Measurements from ENCODE around the gene CBX7. TPM values are rescaled to one million over a fixed set of nuclear protein-coding genes. Genes with fewer than 3 reads are reported as not detected.
A peak's percentile ranks its signal among the peaks of the same experiment; 100 is the strongest.

The CBX7 gene
- total and polyA plus RNA-seq, 2 of the 8 experiments (the other 6 are each of a cell fraction or from before 2014, with no cell fraction given) = 6.9 to 8.7 TPM

DNA sequence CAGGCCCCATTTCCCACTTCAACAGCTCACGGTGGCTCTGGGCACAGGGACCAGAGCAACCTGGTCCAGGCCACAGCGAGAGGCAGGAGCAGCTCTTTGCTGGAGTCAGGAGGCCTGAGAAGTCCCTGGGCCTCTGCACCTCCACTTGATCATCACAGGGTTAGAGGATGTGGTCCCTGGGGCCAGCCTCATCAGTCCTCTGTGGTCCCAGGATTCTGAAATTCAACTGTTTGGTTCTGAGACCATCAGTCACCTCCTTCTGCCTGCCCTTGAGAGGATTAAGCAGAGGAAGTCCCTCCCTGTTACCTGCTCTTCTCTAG, 24.9 kb upstream of the CBX7 start:
- H2BK5ac ChIP-seq (ENCODE audit: low read depth, low read length) = peak overlapping the region; percentile 100
- H3K4ac ChIP-seq (replicated peaks; ENCODE audit: insufficient read length, low read depth, low read length) = peak overlapping the region; percentile 58
- H2BK15ac ChIP-seq (ENCODE audit: low read length) = peak overlapping the region; percentile 94
- H2BK120ac ChIP-seq (replicated peaks; ENCODE audit: low read depth, low read length) = peak overlapping the region; percentile 35
- WGBS, 2 experiments (ENCODE audit: extremely low coverage in 1 of 2, insufficient coverage in 1 of 2, insufficient read length in 1 of 2, insufficient replicate concordance in 2 of 2, low coverage in 1 of 2, low lambda C conversion rate in 2 of 2, missing lambda C conversion rate in 1 of 2) = 62% methylated on average over 2 of the region's 2 CpGs; no CpG with 5 or more reads in 1 of the 2 experiments
- FAIRE-seq = no peak
- ChIA-PET CTCF (ENCODE audit: partially characterized antibody) (interaction anchor here (0.8 to 6.0 kb wide), 9 partner anchors 10 to 140 kb away, joined by 3 to 48 read pairs (median 5); no protein-coding TSS in a partner anchor), POLR2A (ENCODE audit: partially characterized antibody) (interaction anchor here (1.0 to 11.8 kb wide), 7 partner anchors 12 to 138 kb away, joined by 3 to 313 read pairs (median 8); partner anchors contain the start of gene RPL3)
- no peaks in the 10 kb centered on the region for H3K27me3 ChIP-seq (replicated peaks in 1 of 4; ENCODE audit: control insufficient read depth in 3 of 4, extremely low read depth in 1 of 4, insufficient read depth in 3 of 4, low read length in 3 of 4)
- no peaks in the 10 kb centered on the region for H3K79me1 ChIP-seq (ENCODE audit: low read depth, low read length)
- H3K23me2 ChIP-seq (ENCODE audit: low read depth, low read length) = no peaks in the 10 kb centered on the region; the same call in 1 of the 2 replicates
- H3K79me2 ChIP-seq (ENCODE audit: control insufficient read depth in 1 of 2, insufficient read depth in 2 of 2, low read length in 2 of 2) = no peaks in the 10 kb centered on the region
- no peaks in the 10 kb centered on the region for H3K36me3 ChIP-seq (ENCODE audit: control insufficient read depth in 2 of 4, insufficient read depth in 4 of 4, low read length in 3 of 4)
- H4K20me1 ChIP-seq (replicated peaks in 1 of 2; ENCODE audit: control insufficient read depth in 1 of 2, insufficient read depth in 2 of 2, low read length in 2 of 2) = no peaks in the 10 kb centered on the region
- no peak for DNase-seq (ENCODE audit: low read depth in 1 of 2, low spot score in 2 of 2)
- H2AK5ac ChIP-seq (ENCODE audit: low read depth, low read length) = peak overlapping the region; percentile 99
- H4K91ac ChIP-seq (replicated peaks; ENCODE audit: insufficient read length, low read length) = peak overlapping the region; percentile 86
- H3K4me1 ChIP-seq (replicated peaks in 1 of 4; ENCODE audit: control insufficient read depth in 3 of 4, insufficient read depth in 4 of 4, low read length in 3 of 4) = peaks cover 19 to 55% (median 48%) of the 10 kb centered on the region in 4 experiments
- peak overlapping the region; percentile 100 for H2BK12ac ChIP-seq (ENCODE audit: low read depth, low read length)
- H2AFZ ChIP-seq (ENCODE audit: low read length) = no peak overlapping the region
- no peaks in the 10 kb centered on the region for H3K9me3 ChIP-seq (ENCODE audit: insufficient read depth in 2 of 2, low read depth in 1 of 2, low read length in 1 of 2)
- peak overlapping the region in 1 of 4 experiments; percentile 31; a peak in 2 of 7 replicates for H3K9ac ChIP-seq (replicated peaks in 1 of 4; ENCODE audit: extremely low read depth in 1 of 4, low read depth in 3 of 4, low read length in 3 of 4)
- H2BK20ac ChIP-seq (ENCODE audit: low read length) = peak overlapping the region; percentile 100
- H3K27ac ChIP-seq (ENCODE audit: low read depth, low read length) = peak overlapping the region; percentile 92; the same call in 1 of the 2 replicates
- H3K4me2 ChIP-seq (ENCODE audit: insufficient read depth in 1 of 2, low read depth in 2 of 2, low read length in 2 of 2) = no peak overlapping the region
- H3K18ac ChIP-seq (ENCODE audit: extremely low read depth, low read length) = peak overlapping the region; percentile 76
- H3K56ac ChIP-seq (replicated peaks; ENCODE audit: insufficient read length, low read depth, low read length) = no peak overlapping the region
- TF ChIP-seq, protein P1, sequence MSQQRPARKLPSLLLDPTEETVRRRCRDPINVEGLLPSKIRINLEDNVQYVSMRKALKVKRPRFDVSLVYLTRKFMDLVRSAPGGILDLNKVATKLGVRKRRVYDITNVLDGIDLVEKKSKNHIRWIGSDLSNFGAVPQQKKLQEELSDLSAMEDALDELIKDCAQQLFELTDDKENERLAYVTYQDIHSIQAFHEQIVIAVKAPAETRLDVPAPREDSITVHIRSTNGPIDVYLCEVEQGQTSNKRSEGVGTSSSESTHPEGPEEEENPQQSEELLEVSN (IDR thresholded peaks at IDR 0.05) = 0 out of 2 replicates have a peak, but pooled peaks have one; percentile 3
- TF ChIP-seq HDAC6 (IDR thresholded peaks at IDR 0.05; ENCODE audit: low read depth, low read length) = no peak
- peak overlapping the region; percentile 60; the same call in 1 of the 2 replicates for H4K8ac ChIP-seq (ENCODE audit: extremely low read depth, insufficient read depth, low read length)
- no peak overlapping the region for H3K14ac ChIP-seq (ENCODE audit: insufficient read length)
- H3K4me3 ChIP-seq (ENCODE audit: extremely low read depth in 1 of 4, insufficient read depth in 2 of 4, low read depth in 3 of 4, low read length in 4 of 4) = no peak overlapping the region
- no peak overlapping the region for H4K5ac ChIP-seq (ENCODE audit: insufficient read length, low read depth, low read length)
- no peak overlapping the region for H3K23ac ChIP-seq (ENCODE audit: insufficient read length)
